Panc1 (cell line): ENCODE measurements around the gene SIRT6.
"Not testable (repeated sequence)": the region's sequence is repeated elsewhere in the genome, so short reads cannot be mapped to it uniquely, and the experiment has no call there.

ENCODE experiments used
- CTCF ChIP-seq: fragments of 450-650 bp; IDR thresholded peaks from 2 replicates; pipeline ENCODE4 v1.5.1; 2017; ENCODE audit warnings: mild to moderate bottlenecking
- POLR2AphosphoS5 ChIP-seq: IDR thresholded peaks from 2 replicates; pipeline ENCODE4 v1.6.1; 2012; ENCODE audit warnings: mild to moderate bottlenecking, low read depth, low read length, moderate library complexity
- TCF7L2 ChIP-seq: IDR thresholded peaks from 2 replicates; pipeline ENCODE4 v1.6.1; 2011; ENCODE audit warnings: mild to moderate bottlenecking, low read depth, low read length, inconsistent platforms
- TF ChIP-seq, protein P1 (sequence below), 2 experiments: IDR thresholded peaks; 2 replicates each; pipeline ENCODE4 v1.6.1; 2011 to 2012; ENCODE audit warnings: low read depth in 2 of 2, control low read depth in 1 of 2, low read length in 1 of 2, mild to moderate bottlenecking in 1 of 2, moderate library complexity in 1 of 2; ENCODE audit not compliant: insufficient read depth in 1 of 2

DNA sequence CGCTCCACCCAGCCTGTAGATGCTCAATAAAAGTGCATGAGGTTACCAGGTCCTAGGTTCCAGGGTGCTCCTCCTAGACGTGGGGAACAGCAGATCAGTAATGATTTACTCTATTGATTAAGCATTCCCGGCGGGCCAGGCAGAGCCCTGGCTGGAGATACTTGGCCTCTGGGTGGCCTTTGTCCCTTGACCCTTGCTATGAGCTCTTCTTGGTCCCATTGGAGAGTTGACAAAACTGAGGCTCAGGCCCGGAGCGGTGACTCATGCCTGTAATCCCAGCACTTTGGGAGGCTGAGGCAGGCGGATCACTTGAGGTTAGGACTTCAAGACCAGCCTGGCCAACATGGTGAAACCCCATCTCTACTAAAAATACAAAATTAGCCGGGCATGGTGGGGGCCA lies 24.4 kb downstream of the SIRT6 start:
- not testable (repeated sequence) for TF ChIP-seq CTCF, TCF7L2, POLR2AphosphoS5
- TF ChIP-seq, protein P1, sequence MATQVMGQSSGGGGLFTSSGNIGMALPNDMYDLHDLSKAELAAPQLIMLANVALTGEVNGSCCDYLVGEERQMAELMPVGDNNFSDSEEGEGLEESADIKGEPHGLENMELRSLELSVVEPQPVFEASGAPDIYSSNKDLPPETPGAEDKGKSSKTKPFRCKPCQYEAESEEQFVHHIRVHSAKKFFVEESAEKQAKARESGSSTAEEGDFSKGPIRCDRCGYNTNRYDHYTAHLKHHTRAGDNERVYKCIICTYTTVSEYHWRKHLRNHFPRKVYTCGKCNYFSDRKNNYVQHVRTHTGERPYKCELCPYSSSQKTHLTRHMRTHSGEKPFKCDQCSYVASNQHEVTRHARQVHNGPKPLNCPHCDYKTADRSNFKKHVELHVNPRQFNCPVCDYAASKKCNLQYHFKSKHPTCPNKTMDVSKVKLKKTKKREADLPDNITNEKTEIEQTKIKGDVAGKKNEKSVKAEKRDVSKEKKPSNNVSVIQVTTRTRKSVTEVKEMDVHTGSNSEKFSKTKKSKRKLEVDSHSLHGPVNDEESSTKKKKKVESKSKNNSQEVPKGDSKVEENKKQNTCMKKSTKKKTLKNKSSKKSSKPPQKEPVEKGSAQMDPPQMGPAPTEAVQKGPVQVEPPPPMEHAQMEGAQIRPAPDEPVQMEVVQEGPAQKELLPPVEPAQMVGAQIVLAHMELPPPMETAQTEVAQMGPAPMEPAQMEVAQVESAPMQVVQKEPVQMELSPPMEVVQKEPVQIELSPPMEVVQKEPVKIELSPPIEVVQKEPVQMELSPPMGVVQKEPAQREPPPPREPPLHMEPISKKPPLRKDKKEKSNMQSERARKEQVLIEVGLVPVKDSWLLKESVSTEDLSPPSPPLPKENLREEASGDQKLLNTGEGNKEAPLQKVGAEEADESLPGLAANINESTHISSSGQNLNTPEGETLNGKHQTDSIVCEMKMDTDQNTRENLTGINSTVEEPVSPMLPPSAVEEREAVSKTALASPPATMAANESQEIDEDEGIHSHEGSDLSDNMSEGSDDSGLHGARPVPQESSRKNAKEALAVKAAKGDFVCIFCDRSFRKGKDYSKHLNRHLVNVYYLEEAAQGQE (IDR thresholded peaks at IDR 0.05; ENCODE audit: insufficient read depth in 1 of 2, low read depth in 2 of 2, low read length in 1 of 2): not testable (repeated sequence)
